ENCODE data around the gene TLX3.
A peak's percentile ranks its signal among the peaks of the same experiment; 100 is the strongest.

Gene TLX3

GRCh38 chr5:171271798-171272197, 37.2 kb upstream of the TLX3 start (continued):
- TF ChIP-seq PATZ1 (CRISPR knock-in tag; IDR thresholded peaks at IDR 0.05; ENCODE audit: borderline replicate concordance) (no peak), BACH2 (CRISPR knock-in tag; IDR thresholded peaks at IDR 0.05; ENCODE audit: borderline replicate concordance) (no peak)

- TF ChIP-seq ZNF565 (CRISPR knock-in tag; conservative IDR thresholded peaks at IDR 0.05; ENCODE audit: low read depth) (no peak), ZNF8 (CRISPR knock-in tag; IDR thresholded peaks at IDR 0.05) (no peak), TCF4 (CRISPR knock-in tag; IDR thresholded peaks at IDR 0.05; ENCODE audit: borderline replicate concordance) (no peak), CREB5 (CRISPR knock-in tag; IDR thresholded peaks at IDR 0.05; ENCODE audit: low read depth) (no peak), GLIS3 (CRISPR knock-in tag; IDR thresholded peaks at IDR 0.05) (no peak), BACH2 (CRISPR knock-in tag; IDR thresholded peaks at IDR 0.05; ENCODE audit: borderline replicate concordance) (no peak), RARB (CRISPR knock-in tag; IDR thresholded peaks at IDR 0.05) (no peak), ZC3H10 (CRISPR knock-in tag; IDR thresholded peaks at IDR 0.05) (no peak), POU6F1 (CRISPR knock-in tag; IDR thresholded peaks at IDR 0.05; ENCODE audit: borderline replicate concordance, low read depth) (no peak), ESRRG (CRISPR knock-in tag; IDR thresholded peaks at IDR 0.05) (no peak), ZNF70 (CRISPR knock-in tag; IDR thresholded peaks at IDR 0.05) (no peak), ARNTL (CRISPR knock-in tag; IDR thresholded peaks at IDR 0.05; ENCODE audit: borderline replicate concordance, low read depth) (no peak), SNAI2 (CRISPR knock-in tag; IDR thresholded peaks at IDR 0.05) (no peak), OSR1 (CRISPR knock-in tag; IDR thresholded peaks at IDR 0.05) (no peak), TSHZ2 (CRISPR knock-in tag; IDR thresholded peaks at IDR 0.05) (no peak), PPARA (CRISPR knock-in tag; IDR thresholded peaks at IDR 0.05; ENCODE audit: borderline replicate concordance) (no peak), ZFP30 (CRISPR knock-in tag; IDR thresholded peaks at IDR 0.05) (no peak), CSDC2 (CRISPR knock-in tag; IDR thresholded peaks at IDR 0.05) (no peak), CSRNP3 (CRISPR knock-in tag; IDR thresholded peaks at IDR 0.05) (no peak), PATZ1 (CRISPR knock-in tag; IDR thresholded peaks at IDR 0.05; ENCODE audit: borderline replicate concordance) (no peak)
- peak; percentile 77 for ATAC-seq
These were observed 35.8 kb upstream of the TLX3 start for GRCh38 chr5:171272996-171273970.
